HT1080 (cell line): ENCODE measurements around the gene RTEL1. TPM values are rescaled to one million over a fixed set of nuclear protein-coding genes. Genes with fewer than 3 reads are reported as not detected.
"Not testable (repeated sequence)": the region's sequence is repeated elsewhere in the genome, so short reads cannot be mapped to it uniquely, and the experiment has no call there.

Experiments
- DNase-seq: peaks from one replicate; pipeline ENCODE4 v3.0.0-alpha.2; 2015; ENCODE audit warnings: low read depth
- total RNA-seq: library from RNA; depleted of rRNA; stranded (reverse); fragments of >200 nt; shearing (Covaris generic); gene quantifications from 2 replicates; pipeline ENCODE4 v1.2.3, GENCODE V29; 2014

RTEL1 gene
- total RNA-seq, 1 experiment from 2014 or later = 19.3 TPM

DNA sequence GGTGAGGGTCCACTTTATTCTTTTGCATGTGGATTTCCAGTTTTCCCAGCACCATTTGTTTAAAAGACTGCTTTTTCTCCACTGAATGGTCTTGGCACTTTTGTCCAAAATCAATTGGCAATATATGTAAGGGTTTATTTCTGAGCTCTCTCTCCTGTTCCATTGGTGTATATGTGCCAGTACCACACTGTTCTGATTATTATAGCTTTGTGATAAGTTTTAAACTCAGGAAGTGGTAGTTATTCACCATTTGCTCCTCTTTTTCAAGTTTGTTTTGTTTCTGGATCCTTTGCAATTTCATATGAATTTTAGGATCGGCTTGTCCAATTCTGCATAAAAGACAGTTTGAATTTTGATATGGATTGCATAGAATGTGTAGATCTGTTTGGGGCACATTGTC is 54.1 kb downstream of the RTEL1 start:
- DNase-seq = no peak

DNA sequence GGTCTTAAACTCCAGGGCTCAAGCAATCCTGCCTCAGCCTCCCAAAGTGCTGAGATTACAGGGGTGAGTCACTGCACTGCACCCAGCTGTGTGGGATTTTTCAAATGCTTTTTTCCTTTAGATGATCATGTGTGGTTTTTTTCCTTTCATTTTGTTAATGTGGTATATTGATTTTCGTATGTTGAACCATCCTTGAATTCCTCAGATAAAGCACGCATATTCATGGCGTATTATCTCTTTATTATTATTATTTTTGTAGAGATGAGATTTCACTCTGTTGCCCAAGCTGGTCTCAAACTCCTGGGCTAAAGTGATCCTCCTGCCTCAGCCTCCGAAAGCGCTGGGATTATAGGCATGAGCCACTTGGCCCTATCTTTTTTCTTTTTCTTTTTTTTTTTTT is 56.7 kb downstream of the RTEL1 start:
- DNase-seq = no peak

- DNase-seq = no peak
Measured at GRCh38 chr20:63718996-63719395, 60.9 kb downstream of the RTEL1 start.

DNA sequence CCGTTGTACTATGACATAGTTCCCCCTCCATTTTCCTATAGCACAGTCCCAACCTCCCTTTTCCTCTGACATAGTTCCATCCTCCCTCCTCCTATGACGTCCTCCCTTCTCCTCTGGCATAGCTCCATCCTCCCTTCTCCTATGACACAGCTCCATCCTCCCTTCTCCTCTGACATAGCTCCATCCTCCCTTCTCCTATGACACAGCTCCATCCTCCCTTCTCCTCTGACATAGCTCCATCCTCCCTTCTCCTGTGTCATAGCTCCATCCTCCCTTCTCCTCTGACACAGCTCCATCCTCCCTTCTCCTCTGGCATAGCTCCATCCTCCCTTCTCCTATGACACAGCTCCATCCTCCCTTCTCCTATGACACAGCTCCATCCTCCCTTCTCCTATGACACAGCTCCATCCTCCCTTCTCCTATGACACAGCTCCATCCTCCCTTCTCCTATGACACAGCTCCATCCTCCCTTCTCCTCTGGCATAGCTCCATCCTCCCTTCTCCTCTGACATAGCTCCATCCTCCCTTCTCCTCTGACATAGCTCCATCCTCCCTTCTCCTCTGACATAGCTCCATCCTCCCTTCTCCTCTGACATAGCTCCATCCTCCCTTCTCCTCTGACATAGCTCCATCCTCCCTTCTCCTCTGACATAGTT is 65.0 kb downstream of the RTEL1 start:
- DNase-seq = not testable (repeated sequence)

- not testable (repeated sequence) for DNase-seq
Measured at GRCh38 chr20:63730189-63730733, 72.1 kb downstream of the RTEL1 start.

DNA sequence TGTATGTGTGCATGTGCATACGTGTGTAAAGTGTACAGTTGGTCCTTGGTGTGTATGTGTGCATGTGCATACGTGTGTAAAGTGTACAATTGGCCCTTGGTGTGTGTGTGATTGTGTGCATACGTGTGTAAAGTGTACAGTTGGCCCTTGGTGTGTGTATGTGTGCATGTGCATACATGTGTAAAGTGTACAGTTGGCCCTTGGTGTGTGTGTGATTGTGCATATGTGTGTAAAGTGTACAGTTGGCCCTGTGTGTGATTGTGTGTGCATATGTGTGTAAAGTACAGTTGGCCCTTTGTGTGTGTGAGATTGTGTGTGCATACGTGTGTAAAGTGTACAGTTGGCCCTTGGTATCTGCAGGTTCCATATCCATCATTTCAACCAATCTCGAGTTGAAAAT is 73.3 kb downstream of the RTEL1 start:
- no peak for DNase-seq

DNA sequence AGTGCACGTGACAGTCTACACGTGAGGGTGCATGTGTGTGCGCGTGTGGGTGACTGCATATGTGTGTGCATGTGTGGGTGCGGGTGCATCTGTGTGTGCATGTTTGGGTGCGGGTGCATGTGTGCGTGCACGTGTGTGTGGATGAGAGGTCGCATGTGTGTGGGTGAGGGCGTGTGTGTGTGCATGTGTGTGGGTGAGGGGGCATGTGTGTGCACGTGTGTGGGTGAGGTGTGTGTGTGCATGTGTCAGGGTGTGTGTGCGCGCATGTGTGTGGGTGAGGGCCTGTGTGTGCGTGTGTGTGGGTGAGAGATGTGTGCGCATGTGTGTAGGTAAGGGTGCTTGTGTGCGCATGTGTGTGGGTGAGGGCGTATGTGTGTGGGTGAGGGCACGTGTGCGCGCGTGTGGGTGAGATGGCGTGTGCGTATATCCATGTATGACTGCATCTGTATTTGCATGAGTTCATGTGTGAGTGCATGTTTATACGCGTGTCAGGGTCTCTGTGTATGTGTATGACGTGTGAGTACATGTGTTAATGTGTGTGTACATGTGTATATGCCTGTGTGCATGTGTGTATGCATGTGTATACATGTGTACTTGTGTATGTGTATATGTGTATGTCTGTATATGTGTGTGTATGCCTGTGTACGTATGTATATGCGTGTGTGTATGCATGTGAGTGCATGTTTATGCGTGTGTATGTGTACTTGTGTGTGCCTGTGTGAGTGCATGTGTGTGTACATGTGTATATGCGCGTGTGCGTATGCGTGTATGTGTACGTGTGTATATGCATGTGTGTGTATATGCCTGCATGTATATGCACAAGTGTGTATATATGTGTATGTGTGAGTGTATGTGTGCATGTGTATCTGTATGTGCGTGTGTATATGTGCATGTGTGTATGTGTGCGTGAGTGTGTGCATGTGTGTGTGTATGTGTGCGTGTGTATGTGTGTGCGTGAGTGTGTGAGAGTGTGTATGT is 74.3 kb downstream of the RTEL1 start:
- DNase-seq = no peak

- DNase-seq = no peak
Measured at GRCh38 chr20:63733117-63733516, 75.0 kb downstream of the RTEL1 start.

DNA sequence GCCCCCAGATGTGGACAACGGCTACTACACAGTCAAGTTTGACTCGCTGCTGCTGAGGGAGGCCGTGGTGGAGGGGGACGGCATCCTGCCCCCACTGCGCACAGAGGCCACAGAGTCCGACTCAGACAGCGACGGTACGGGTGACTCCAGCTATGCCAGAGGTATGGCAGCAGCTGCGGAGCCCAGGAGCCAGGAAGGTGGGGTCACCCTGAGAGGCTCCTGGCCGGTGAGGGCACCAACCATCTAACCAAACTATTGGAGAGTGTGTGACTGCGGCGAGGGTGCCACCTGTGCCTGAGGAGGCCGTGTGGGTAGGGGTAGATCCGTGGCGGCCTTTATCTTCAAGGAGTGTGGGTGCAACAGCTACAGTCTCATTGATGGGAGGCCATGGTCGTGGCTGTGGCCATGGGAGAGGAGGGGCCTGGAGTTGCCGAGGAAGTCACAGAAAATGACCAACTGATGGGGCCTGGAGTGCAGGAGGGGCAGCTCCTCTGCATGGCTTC is 75.5 kb downstream of the RTEL1 start:
- DNase-seq = no peak

GRCh38 chr20:63734111-63734945 is 76.2 kb downstream of the RTEL1 start:
- DNase-seq = no peak

- DNase-seq = no peak
Measured at GRCh38 chr20:63734946-63735858, 77.1 kb downstream of the RTEL1 start.

GRCh38 chr20:63735859-63736718 is 78.0 kb downstream of the RTEL1 start, which contains the start of gene LIME1:
Gene LIME1, plus strand, starts transcription at chr20:63736664. Its CDS starts 886 bp downstream, at chr20:63737550.
- no peak for DNase-seq

DNA sequence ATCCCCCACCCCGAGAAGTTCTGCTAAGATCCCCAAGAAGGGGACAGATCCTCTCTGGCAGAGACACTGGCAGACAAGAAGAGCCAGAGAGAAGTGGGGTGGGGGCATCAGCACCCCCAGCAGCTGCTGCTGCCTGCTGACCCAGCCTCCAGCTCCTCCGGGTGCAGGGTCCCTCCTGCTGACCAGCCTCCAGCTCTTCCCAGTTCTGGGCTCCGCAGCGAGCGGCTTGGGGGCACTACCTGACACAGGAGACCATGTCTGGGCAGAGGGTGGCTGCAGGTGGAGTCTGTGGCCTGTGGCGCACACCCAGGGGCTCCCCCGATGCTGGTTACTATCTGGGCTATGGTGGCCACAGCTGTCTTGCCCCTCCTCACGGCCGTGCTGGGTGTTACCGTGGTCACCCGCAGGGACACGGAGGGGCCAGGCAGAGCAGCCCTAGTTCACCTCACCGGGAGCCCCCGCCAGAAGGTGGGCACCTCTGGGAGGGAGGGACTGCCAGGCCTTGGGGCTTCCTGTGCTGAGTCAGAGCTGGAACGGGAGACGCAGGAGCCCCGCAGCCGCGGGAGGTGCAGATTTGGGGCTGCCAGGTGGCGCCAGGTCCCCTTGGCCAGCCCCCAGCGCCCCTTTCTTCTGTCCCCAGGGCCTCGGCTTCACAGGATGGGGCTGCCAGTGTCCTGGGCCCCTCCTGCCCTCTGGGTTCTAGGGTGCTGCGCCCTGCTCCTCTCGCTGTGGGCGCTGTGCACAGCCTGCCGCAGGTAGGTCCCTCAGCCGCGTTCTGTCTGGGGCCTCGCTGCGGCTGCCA is 79.0 kb downstream of the RTEL1 start:
- DNase-seq = no peak

DNA sequence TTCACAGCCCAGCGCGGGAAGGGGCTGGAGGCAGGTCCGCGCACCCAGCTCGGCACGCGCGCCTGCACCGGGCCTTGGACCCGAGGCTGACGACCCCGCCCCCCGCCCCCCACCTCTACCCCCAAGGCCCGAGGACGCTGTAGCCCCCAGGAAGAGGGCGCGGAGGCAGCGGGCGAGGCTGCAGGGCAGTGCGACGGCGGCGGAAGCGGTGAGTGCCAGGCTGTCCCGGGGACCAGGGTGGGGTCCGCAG is 79.5 kb downstream of the RTEL1 start:
- DNase-seq = no peak

DNA sequence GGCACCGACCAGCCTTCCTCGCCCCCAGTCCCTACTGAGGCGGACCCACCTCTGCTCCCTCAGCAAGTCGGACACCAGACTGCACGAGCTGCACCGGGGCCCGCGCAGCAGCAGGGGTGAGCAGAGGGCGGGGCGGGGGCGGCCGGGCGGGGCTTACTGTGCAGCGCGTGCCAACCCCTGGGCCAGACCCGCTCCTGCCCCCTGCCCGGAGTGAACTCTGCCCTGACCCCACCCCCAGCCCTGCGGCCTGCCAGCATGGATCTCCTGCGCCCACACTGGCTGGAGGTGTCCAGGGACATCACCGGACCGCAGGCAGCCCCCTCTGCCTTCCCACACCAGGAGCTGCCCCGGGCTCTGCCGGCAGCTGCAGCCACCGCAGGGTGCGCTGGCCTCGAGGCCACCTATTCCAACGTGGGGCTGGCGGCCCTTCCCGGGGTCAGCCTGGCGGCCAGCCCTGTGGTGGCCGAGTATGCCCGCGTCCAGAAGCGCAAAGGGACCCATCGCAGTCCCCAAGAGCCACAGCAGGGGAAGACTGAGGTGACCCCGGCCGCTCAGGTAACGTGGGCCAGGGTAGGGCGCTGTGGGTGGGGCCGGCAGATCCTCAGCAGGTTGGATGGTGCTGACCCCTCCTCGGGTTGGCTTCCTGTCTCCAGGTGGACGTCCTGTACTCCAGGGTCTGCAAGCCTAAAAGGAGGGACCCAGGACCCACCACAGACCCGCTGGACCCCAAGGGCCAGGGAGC is 80.0 kb downstream of the RTEL1 start:
- no peak for DNase-seq

GRCh38 chr20:63738687-63739129 is 80.6 kb downstream of the RTEL1 start:
- DNase-seq = no peak
